Body of pancreas (tissue), 4 donors: ENCODE data around the gene ART3. TPM values are rescaled to one million over a fixed set of nuclear protein-coding genes. Genes with fewer than 3 reads are reported as not detected.
A peak's percentile ranks its signal among the peaks of the same experiment; 100 is the strongest.

Experiments
- ATAC-seq: fragments of 150-250 bp; one replicate; pipeline ENCODE4 v1.9.1; 2016
- DNase-seq, 4 donors: peaks; one replicate each; pipeline ENCODE4 v3.0.0-alpha.2; 2019
- H3K27ac ChIP-seq, 4 donors: fragments of 200-600 bp; sonication (generic); 1 replicate in 3 of 4; 2 replicates in 1 of 4; pipeline versions ENCODE4 v1.5.1 to v1.6.1; 2016 to 2019; ENCODE audit warnings: mild to moderate bottlenecking in 1 of 4, mixed read lengths in 1 of 4, moderate library complexity in 1 of 4
- H3K27me3 ChIP-seq, 2 donors: fragments of 200-600 bp; sonication (generic); one replicate each; pipeline ENCODE4 v1.6.0; 2016; ENCODE audit warnings: mild to moderate bottlenecking in 1 of 2
- H3K36me3 ChIP-seq, 2 donors: fragments of 200-600 bp; sonication (generic); replicated peaks in 1 of 2; 2 replicates each; pipeline ENCODE4 v1.5.1; 2016; ENCODE audit warnings: low read depth in 2 of 2; ENCODE audit not compliant: insufficient read depth in 1 of 2
- H3K4me1 ChIP-seq: fragments of 200-600 bp; sonication (generic); one replicate; pipeline ENCODE4 v1.6.0; 2016
- H3K4me3 ChIP-seq, 2 donors: fragments of 200-600 bp; sonication (generic); 1 replicate in 1 of 2; 2 replicates in 1 of 2; pipeline ENCODE4 v1.5.1; 2016 to 2019
- H3K9me3 ChIP-seq, 3 donors: fragments of 200-600 bp; sonication (generic); 1 replicate in 2 of 3; 2 replicates in 1 of 3; pipeline ENCODE4 v1.5.1; 2016
- CTCF ChIP-seq, 7 experiments: fragments of 450-650 bp in 4 of 7; fragments of 200-600 bp in 3 of 7; sonication (generic) in 3 of 7; IDR thresholded peaks; one replicate each; pipeline ENCODE4 v1.5.1; 2016 to 2019; ENCODE audit warnings: antibody characterized with exemption in 7 of 7
- POLR2A ChIP-seq, 3 donors: fragments of 450-650 bp; IDR thresholded peaks; one replicate each; pipeline ENCODE4 v1.6.1; 2016; ENCODE audit warnings: antibody characterized with exemption in 3 of 3, mild to moderate bottlenecking in 2 of 3
- whole genome bisulfite sequencing, 2 donors: methylation state at CpG; one replicate each; pipeline ENCODE4 v1.1.5; 2017; 5-methylcytosine and 5-hydroxymethylcytosine counted together
- intact Hi-C: fragments of 100-400 bp; cut with DNase I; formaldehyde crosslinking; loops from one replicate; pipeline ENCODE4 v1.15.1; 2023
- total RNA-seq, 2 donors: library from RNA; depleted of rRNA; stranded (reverse); fragments of >200 nt; gene quantifications; one replicate each; pipeline ENCODE4 v1.1.0, GENCODE V29; 2016

ART3 gene
- total RNA-seq, 2 donors from 2014 or later: 6.5 to 6.9 TPM

GRCh38 chr4:76067652-76068286 is 6.7 kb upstream of the ART3 start:
- WGBS, 2 donors: 0% methylated on average over 2 of the region's 2 CpGs
- TF ChIP-seq POLR2A (IDR thresholded peaks at IDR 0.05) (no peak), CTCF (IDR thresholded peaks at IDR 0.05) (peak; percentile 68 to 87 (median 83))
- peak; percentile 81 to 89 (median 86) for DNase-seq
- H3K27me3 ChIP-seq: no peaks in the 10 kb centered on the region
- no peak overlapping the region for H3K4me3 ChIP-seq
- no peak overlapping the region for H3K27ac ChIP-seq
- intact Hi-C loops: loop anchor here (5.0 kb wide), 1 partner anchor 70 kb away; no protein-coding TSS in a partner anchor
- peaks cover 5% of the 10 kb centered on the region for H3K4me1 ChIP-seq
- peak; percentile 85 for ATAC-seq
- no peaks in the 10 kb centered on the region for H3K36me3 ChIP-seq
- H3K9me3 ChIP-seq: no peaks in the 10 kb centered on the region

- TF ChIP-seq POLR2A (IDR thresholded peaks at IDR 0.05) (no peak), CTCF (IDR thresholded peaks at IDR 0.05) (no peak)
- DNase-seq (no peak), ATAC-seq (no peak)
- no peaks in the 10 kb centered on the region for H3K9me3 ChIP-seq
- WGBS, 2 donors: 77 to 78% methylated on average over 4 of the region's 4 CpGs
- intact Hi-C loops: loop anchor here (10.0 kb wide), 1 partner anchor 158 kb away; no protein-coding TSS in a partner anchor
- no peak overlapping the region for H3K4me3 ChIP-seq
- peak overlapping the region in 1 of 4 donors; percentile 18 for H3K27ac ChIP-seq
- H3K36me3 ChIP-seq: no peaks in the 10 kb centered on the region
- no peaks in the 10 kb centered on the region for H3K27me3 ChIP-seq
- peaks cover under 1% of the 10 kb centered on the region for H3K4me1 ChIP-seq
These were observed 1.7 kb upstream of the ART3 start for GRCh38 chr4:76072760-76073159.

- no peaks in the 10 kb centered on the region for H3K27me3 ChIP-seq
- H3K27ac ChIP-seq: no peak overlapping the region
- H3K4me1 ChIP-seq: no peaks in the 10 kb centered on the region
- DNase-seq (no peak), ATAC-seq (no peak)
- no peaks in the 10 kb centered on the region for H3K36me3 ChIP-seq
- intact Hi-C loops: loop anchor here (10.0 kb wide), 1 partner anchor 160 kb away; no protein-coding TSS in a partner anchor
- WGBS, 2 donors: 65 to 71% methylated on average over 4 of the region's 4 CpGs
- H3K9me3 ChIP-seq: no peaks in the 10 kb centered on the region
- no peak overlapping the region for H3K4me3 ChIP-seq
- TF ChIP-seq POLR2A (IDR thresholded peaks at IDR 0.05) (no peak), CTCF (IDR thresholded peaks at IDR 0.05) (no peak)
These were observed 588 bp downstream of the ART3 start for GRCh38 chr4:76074993-76075600.

- H3K4me1 ChIP-seq: no peaks in the 10 kb centered on the region
- no peak overlapping the region for H3K27ac ChIP-seq
- no peaks in the 10 kb centered on the region for H3K27me3 ChIP-seq
- no peaks in the 10 kb centered on the region for H3K9me3 ChIP-seq
- WGBS, 2 donors: 44 to 49% methylated on average over 4 of the region's 4 CpGs
- no peak overlapping the region for H3K4me3 ChIP-seq
- DNase-seq (no peak), ATAC-seq (no peak)
- intact Hi-C loops: loop anchor here (10.0 kb wide), 1 partner anchor 163 kb away; no protein-coding TSS in a partner anchor
- no peak for TF ChIP-seq POLR2A (IDR thresholded peaks at IDR 0.05)
- no peak for TF ChIP-seq CTCF (IDR thresholded peaks at IDR 0.05)
- no peaks in the 10 kb centered on the region for H3K36me3 ChIP-seq
These were observed 3.6 kb downstream of the ART3 start for GRCh38 chr4:76078033-76078613.
